ENCODE results near the gene C1orf115. TPM values are rescaled to one million over a fixed set of nuclear protein-coding genes. Genes with fewer than 3 reads are reported as not detected.

Gene C1orf115
- total and polyA plus RNA-seq, 9 of the 15 experiments (the other 6 are each of a cell fraction or from before 2014, with no cell fraction given) = not detected

GRCh38 chr1:220733086-220733601, 43.0 kb downstream of the C1orf115 start:
- H3K9me3 ChIP-seq (replicated peaks; ENCODE audit: control insufficient read depth, insufficient read depth, low read depth, low read length) = no peaks in the 10 kb centered on the region
- no peak overlapping the region for H3K27ac ChIP-seq (ENCODE audit: extremely low read depth, low read depth, low read length)
- CTCF ChIA-PET (ENCODE audit: low intra/inter-chr PET ratio) = interaction anchor here (0.9 kb wide), 2 partner anchors 53 to 514 kb away, joined by 3 read pairs; no protein-coding TSS in a partner anchor
- POLR2A ChIA-PET = interaction anchor here (0.6 to 1.3 kb wide), 5 partner anchors 14 to 921 kb away, joined by 3 to 4 read pairs (median 4); no protein-coding TSS in a partner anchor
- H3K9ac ChIP-seq (ENCODE audit: insufficient read depth in 1 of 2, low read depth in 2 of 2, low read length in 2 of 2) = no peak overlapping the region
- no peak overlapping the region for H3K4me3 ChIP-seq
- DNase-seq (ENCODE audit: extremely low read depth in 1 of 4, low spot score in 3 of 4) (peak; percentile 80 to 82 (median 82)), FAIRE-seq (peak; percentile 74), ATAC-seq (peak; percentile 99)
- in situ Hi-C loops (cut with MboI) = no loop called here
- H3K79me2 ChIP-seq (ENCODE audit: control insufficient read depth, insufficient read depth, low read length) = no peaks in the 10 kb centered on the region
- peak overlapping the region; percentile 14; the same call in 1 of the 2 replicates for H3K4me2 ChIP-seq (ENCODE audit: insufficient read depth, low read length)
- no peaks in the 10 kb centered on the region for H3K9me1 ChIP-seq (ENCODE audit: control insufficient read depth, insufficient read depth, low read length)
- no peaks in the 10 kb centered on the region for H3K36me3 ChIP-seq (ENCODE audit: control insufficient read depth, insufficient read depth, low read length)
- no peaks in the 10 kb centered on the region for H3K4me1 ChIP-seq (replicated peaks in 1 of 2; ENCODE audit: control insufficient read depth in 2 of 2, insufficient read depth in 2 of 2, low read length in 2 of 2)
- H3K27me3 ChIP-seq (ENCODE audit: control insufficient read depth in 2 of 2, insufficient read depth in 2 of 2, low read length in 2 of 2) = peaks cover 3 to 4% of the 10 kb centered on the region in 2 experiments; a peak in 1 of 5 replicates
- no peaks in the 10 kb centered on the region for H4K20me1 ChIP-seq (replicated peaks; ENCODE audit: control insufficient read depth, insufficient read depth, low read length)
- 1% methylated on average over 15 of the region's 15 CpGs for WGBS (ENCODE audit: insufficient coverage, low coverage, missing lambda C conversion rate)
- intact Hi-C loops (cut with micrococcal nuclease) = loop anchor here (1.0 to 5.0 kb wide), 3 partner anchors 52 to 452 kb away; no protein-coding TSS in a partner anchor
- peak overlapping the region; percentile 71 for H2AFZ ChIP-seq (ENCODE audit: low read depth, low read length)
- BruUV-seq (replicated peaks) = no TSS peak
- TF ChIP-seq SMC3 (conservative IDR thresholded peaks at IDR 0.05; ENCODE audit: insufficient read depth, low read depth, low read length) (peak; percentile 51; the same call in 1 of the 2 replicates), KLF16 (IDR thresholded peaks at IDR 0.05) (peak; percentile 44; the same call in 1 of the 2 replicates), FIP1L1 (IDR thresholded peaks at IDR 0.05; ENCODE audit: low read depth, low read length, poor library complexity, severe bottlenecking) (no peak), XRCC5 (IDR thresholded peaks at IDR 0.05; ENCODE audit: low read depth, low read length) (peak; percentile 69; the same call in 1 of the 2 replicates), MAZ (CRISPR knock-in tag; conservative IDR thresholded peaks at IDR 0.05 in 1 of 2, IDR thresholded peaks at IDR 0.05 in 1 of 2) (peak in 1 of 2 experiments; percentile 95; a peak in 2 of 4 replicates), CBX1 (IDR thresholded peaks at IDR 0.05; ENCODE audit: low read depth) (no peak), ZNF224 (CRISPR knock-in tag; IDR thresholded peaks at IDR 0.05) (no peak), ZNF583 (CRISPR knock-in tag; IDR thresholded peaks at IDR 0.05) (no peak), RAD21 (CRISPR knock-in tag; conservative IDR thresholded peaks at IDR 0.05 in 1 of 2, IDR thresholded peaks at IDR 0.05 in 1 of 2) (peak; percentile 70 to 78), NEUROD1 (IDR thresholded peaks at IDR 0.05; ENCODE audit: borderline replicate concordance, low read depth, low read length, partially characterized antibody) (peak; percentile 27), MTA2 (IDR thresholded peaks at IDR 0.05; ENCODE audit: low read depth) (no peak)
- TF ChIP-seq, protein P1, sequence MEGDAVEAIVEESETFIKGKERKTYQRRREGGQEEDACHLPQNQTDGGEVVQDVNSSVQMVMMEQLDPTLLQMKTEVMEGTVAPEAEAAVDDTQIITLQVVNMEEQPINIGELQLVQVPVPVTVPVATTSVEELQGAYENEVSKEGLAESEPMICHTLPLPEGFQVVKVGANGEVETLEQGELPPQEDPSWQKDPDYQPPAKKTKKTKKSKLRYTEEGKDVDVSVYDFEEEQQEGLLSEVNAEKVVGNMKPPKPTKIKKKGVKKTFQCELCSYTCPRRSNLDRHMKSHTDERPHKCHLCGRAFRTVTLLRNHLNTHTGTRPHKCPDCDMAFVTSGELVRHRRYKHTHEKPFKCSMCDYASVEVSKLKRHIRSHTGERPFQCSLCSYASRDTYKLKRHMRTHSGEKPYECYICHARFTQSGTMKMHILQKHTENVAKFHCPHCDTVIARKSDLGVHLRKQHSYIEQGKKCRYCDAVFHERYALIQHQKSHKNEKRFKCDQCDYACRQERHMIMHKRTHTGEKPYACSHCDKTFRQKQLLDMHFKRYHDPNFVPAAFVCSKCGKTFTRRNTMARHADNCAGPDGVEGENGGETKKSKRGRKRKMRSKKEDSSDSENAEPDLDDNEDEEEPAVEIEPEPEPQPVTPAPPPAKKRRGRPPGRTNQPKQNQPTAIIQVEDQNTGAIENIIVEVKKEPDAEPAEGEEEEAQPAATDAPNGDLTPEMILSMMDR (IDR thresholded peaks at IDR 0.05 in 2 of 3, conservative IDR thresholded peaks at IDR 0.05 in 1 of 3; ENCODE audit: insufficient read depth in 2 of 3, low read depth in 1 of 3, low read length in 3 of 3) = peak; percentile 82 to 84 (median 84)
